Muscle layer of duodenum (tissue), 2 donors: Measurements from ENCODE around the gene CD28.

ENCODE experiments used
- H3K27ac ChIP-seq: one replicate; pipeline ENCODE4 v1.7.0; 2013; ENCODE audit warnings: mild to moderate bottlenecking, low read length
- H3K27me3 ChIP-seq: one replicate; pipeline ENCODE4 v1.7.0; 2013; ENCODE audit warnings: low read depth, mild to moderate bottlenecking, control low read depth, low read length
- H3K36me3 ChIP-seq, 2 donors: one replicate each; pipeline ENCODE4 v1.7.0; 2013; ENCODE audit warnings: low read length in 2 of 2, control low read depth in 1 of 2, mild to moderate bottlenecking in 1 of 2; ENCODE audit not compliant: insufficient read depth in 2 of 2, control insufficient read depth in 1 of 2
- H3K4me1 ChIP-seq, 2 donors: one replicate each; pipeline ENCODE4 v1.7.0; 2013; ENCODE audit warnings: low read length in 2 of 2, mild to moderate bottlenecking in 2 of 2, control low read depth in 1 of 2, moderate library complexity in 1 of 2; ENCODE audit not compliant: insufficient read depth in 2 of 2, control insufficient read depth in 1 of 2
- H3K4me3 ChIP-seq, 2 donors: one replicate each; pipeline ENCODE4 v1.7.0; 2013; ENCODE audit warnings: low read length in 2 of 2, low read depth in 1 of 2, mild to moderate bottlenecking in 1 of 2
- H3K9me3 ChIP-seq, 2 donors: one replicate each; pipeline ENCODE4 v1.7.0; 2013; ENCODE audit warnings: low read length in 2 of 2, control low read depth in 1 of 2, mild to moderate bottlenecking in 1 of 2; ENCODE audit not compliant: control insufficient read depth in 1 of 2
- donor health status: healthy.

The CD28 gene

GRCh38 chr2:203718087-203718486, 11.6 kb downstream of the CD28 start:
- Histone ChIP-seq H3K9me3 (no peaks in the 10 kb centered on the region), H3K27ac (no peak overlapping the region), H3K4me1 (no peaks in the 10 kb centered on the region)

GRCh38 chr2:203719456-203720410, 13.3 kb downstream of the CD28 start:
- Histone ChIP-seq H3K9me3 (no peaks in the 10 kb centered on the region), H3K4me1 (no peaks in the 10 kb centered on the region), H3K27ac (no peak overlapping the region), H3K27me3 (no peaks in the 10 kb centered on the region), H3K36me3 (no peaks in the 10 kb centered on the region), H3K4me3 (no peak overlapping the region)

More at GRCh38 chr2:203718087-203718486, 11.6 kb downstream of the CD28 start:
- no peak overlapping the region for H3K4me3 ChIP-seq
- no peaks in the 10 kb centered on the region for H3K36me3 ChIP-seq
- no peaks in the 10 kb centered on the region for H3K27me3 ChIP-seq

- Histone ChIP-seq H3K27ac (no peak overlapping the region), H3K4me1 (no peaks in the 10 kb centered on the region), H3K36me3 (no peaks in the 10 kb centered on the region), H3K9me3 (no peaks in the 10 kb centered on the region), H3K4me3 (no peak overlapping the region), H3K27me3 (no peaks in the 10 kb centered on the region)
These were observed 14.7 kb downstream of the CD28 start for GRCh38 chr2:203720915-203721672.

GRCh38 chr2:203721781-203722300, 15.4 kb downstream of the CD28 start:
- no peaks in the 10 kb centered on the region for H3K9me3 ChIP-seq
- no peaks in the 10 kb centered on the region for H3K4me1 ChIP-seq
- no peaks in the 10 kb centered on the region for H3K27me3 ChIP-seq
- H3K4me3 ChIP-seq = no peak overlapping the region
- no peak overlapping the region for H3K27ac ChIP-seq
- no peaks in the 10 kb centered on the region for H3K36me3 ChIP-seq

- Histone ChIP-seq H3K4me1 (no peaks in the 10 kb centered on the region), H3K9me3 (no peaks in the 10 kb centered on the region), H3K36me3 (no peaks in the 10 kb centered on the region), H3K27ac (no peak overlapping the region), H3K4me3 (no peak overlapping the region), H3K27me3 (no peaks in the 10 kb centered on the region)
These were observed 16.0 kb downstream of the CD28 start for GRCh38 chr2:203722411-203722810.

- no peaks in the 10 kb centered on the region for H3K36me3 ChIP-seq
These were observed 21.9 kb downstream of the CD28 start for GRCh38 chr2:203728321-203728720.

GRCh38 chr2:203730076-203730729, 23.8 kb downstream of the CD28 start:
- Histone ChIP-seq H3K4me1 (no peaks in the 10 kb centered on the region), H3K27ac (no peak overlapping the region), H3K9me3 (no peaks in the 10 kb centered on the region), H3K36me3 (no peaks in the 10 kb centered on the region), H3K4me3 (no peak overlapping the region), H3K27me3 (no peaks in the 10 kb centered on the region)

More at GRCh38 chr2:203728321-203728720, 21.9 kb downstream of the CD28 start:
- Histone ChIP-seq H3K4me3 (no peak overlapping the region), H3K27me3 (no peaks in the 10 kb centered on the region), H3K27ac (no peak overlapping the region), H3K9me3 (no peaks in the 10 kb centered on the region), H3K4me1 (no peaks in the 10 kb centered on the region)

GRCh38 chr2:203730883-203731282, 24.4 kb downstream of the CD28 start:
- Histone ChIP-seq H3K27me3 (no peaks in the 10 kb centered on the region), H3K27ac (no peak overlapping the region), H3K4me1 (no peaks in the 10 kb centered on the region), H3K9me3 (no peaks in the 10 kb centered on the region), H3K36me3 (no peaks in the 10 kb centered on the region), H3K4me3 (no peak overlapping the region)

- H3K36me3 ChIP-seq = no peaks in the 10 kb centered on the region
- no peaks in the 10 kb centered on the region for H3K4me1 ChIP-seq
- H3K4me3 ChIP-seq = no peak overlapping the region
- H3K27ac ChIP-seq = no peak overlapping the region
- no peaks in the 10 kb centered on the region for H3K9me3 ChIP-seq
- H3K27me3 ChIP-seq = no peaks in the 10 kb centered on the region
These were observed 25.9 kb downstream of the CD28 start for GRCh38 chr2:203732092-203732952.

- H3K4me1 ChIP-seq = no peaks in the 10 kb centered on the region
- no peaks in the 10 kb centered on the region for H3K36me3 ChIP-seq
- no peak overlapping the region for H3K4me3 ChIP-seq
- H3K27ac ChIP-seq = no peak overlapping the region
- H3K9me3 ChIP-seq = no peaks in the 10 kb centered on the region
- H3K27me3 ChIP-seq = no peaks in the 10 kb centered on the region
These were observed 26.6 kb downstream of the CD28 start for GRCh38 chr2:203732953-203733510.
